ENCODE data around the gene SART1.
A peak's percentile ranks its signal among the peaks of the same experiment; 100 is the strongest.

SART1 gene

DNA sequence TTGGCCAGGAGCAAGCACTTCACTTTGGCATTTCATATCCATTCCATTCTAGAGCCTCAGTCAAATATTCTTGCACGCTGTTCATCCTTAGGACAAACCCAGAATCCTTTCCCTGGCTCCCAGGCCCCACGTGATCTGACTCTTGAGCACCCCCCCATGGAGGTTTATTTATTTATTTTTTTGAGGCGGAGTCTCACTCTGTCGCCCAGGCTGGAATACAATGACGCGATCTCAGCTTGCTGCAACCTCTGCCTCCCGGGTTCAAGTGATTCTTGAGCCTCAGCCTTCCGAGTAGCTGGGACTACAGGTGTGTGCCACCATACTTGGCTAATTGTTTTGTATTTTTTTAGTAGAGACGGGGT lies 29.0 kb upstream of the SART1 start:
- Histone ChIP-seq H3K27me3 (ENCODE audit: insufficient read depth, low read length) (no peaks in the 10 kb centered on the region), H3K27ac (ENCODE audit: low read depth, low read length) (no peak overlapping the region), H3K4me3 (ENCODE audit: low read depth, low read length) (no peak overlapping the region), H3K36me3 (ENCODE audit: insufficient read depth, low read length) (no peaks in the 10 kb centered on the region), H3K79me2 (ENCODE audit: control insufficient read depth, insufficient read depth, low read length, unreplicated experiment) (no peaks in the 10 kb centered on the region), H2AFZ (ENCODE audit: low read length, unreplicated experiment) (no peak overlapping the region), H3K4me1 (ENCODE audit: control insufficient read depth, insufficient read depth, low read length, unreplicated experiment) (peaks cover 7% of the 10 kb centered on the region)

GRCh38 chr11:65934014-65934413 lies 27.5 kb upstream of the SART1 start:
- no peaks in the 10 kb centered on the region for H3K27me3 ChIP-seq (ENCODE audit: insufficient read depth, low read length)
- H3K36me3 ChIP-seq (ENCODE audit: insufficient read depth, low read length), result no peaks in the 10 kb centered on the region
- no peak overlapping the region for H3K4me3 ChIP-seq (ENCODE audit: low read depth, low read length)
- H2AFZ ChIP-seq (ENCODE audit: low read length, unreplicated experiment), result no peak overlapping the region
- H3K27ac ChIP-seq (ENCODE audit: low read depth, low read length), result no peak overlapping the region
- no peaks in the 10 kb centered on the region for H3K4me1 ChIP-seq (ENCODE audit: control insufficient read depth, insufficient read depth, low read length, unreplicated experiment)
- no peaks in the 10 kb centered on the region for H3K79me2 ChIP-seq (ENCODE audit: control insufficient read depth, insufficient read depth, low read length, unreplicated experiment)

GRCh38 chr11:65937766-65938165 lies 23.8 kb upstream of the SART1 start:
- H2AFZ ChIP-seq (ENCODE audit: low read length, unreplicated experiment), result no peak overlapping the region
- no peaks in the 10 kb centered on the region for H3K36me3 ChIP-seq (ENCODE audit: insufficient read depth, low read length)
- H3K79me2 ChIP-seq (ENCODE audit: control insufficient read depth, insufficient read depth, low read length, unreplicated experiment), result no peaks in the 10 kb centered on the region
- H3K4me3 ChIP-seq (ENCODE audit: low read depth, low read length), result no peak overlapping the region
- H3K4me1 ChIP-seq (ENCODE audit: control insufficient read depth, insufficient read depth, low read length, unreplicated experiment), result peaks cover 12% of the 10 kb centered on the region
- no peak overlapping the region for H3K27ac ChIP-seq (ENCODE audit: low read depth, low read length)
- H3K27me3 ChIP-seq (ENCODE audit: insufficient read depth, low read length), result no peaks in the 10 kb centered on the region

DNA sequence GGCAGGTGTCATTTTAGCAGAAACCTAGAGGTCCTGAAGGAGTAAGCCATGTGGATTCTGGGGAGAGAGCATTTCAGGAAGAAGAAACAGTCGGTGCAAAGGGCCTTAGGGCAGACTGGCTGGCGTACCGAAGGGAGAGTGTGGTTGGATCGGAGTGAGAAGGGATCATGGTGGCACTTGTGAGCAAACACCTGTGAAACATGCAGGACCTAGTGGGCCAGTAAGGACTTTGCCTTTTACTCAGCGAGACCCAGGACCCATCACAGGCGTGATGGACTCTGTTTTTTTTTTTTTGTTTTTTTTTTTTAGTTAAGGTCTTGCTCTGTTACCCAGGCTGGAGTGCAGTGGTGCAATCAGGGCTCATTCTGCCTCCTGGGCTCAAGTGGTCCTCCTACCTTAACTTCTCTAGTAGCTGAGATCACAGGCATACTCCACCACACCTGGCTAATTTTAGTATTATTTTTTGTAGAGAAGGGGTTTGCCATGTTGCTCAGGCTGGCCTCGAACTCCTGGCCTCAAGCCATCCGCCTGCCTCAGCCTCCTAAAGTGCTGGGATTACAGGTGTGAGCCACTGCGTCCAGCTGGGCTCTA lies 19.7 kb upstream of the SART1 start:
- Histone ChIP-seq H3K4me1 (ENCODE audit: control insufficient read depth, insufficient read depth, low read length, unreplicated experiment) (peaks cover 12% of the 10 kb centered on the region), H3K4me3 (ENCODE audit: low read depth, low read length) (no peak overlapping the region; the same call in 1 of the 2 replicates), H2AFZ (ENCODE audit: low read length, unreplicated experiment) (peak overlapping the region; percentile 79), H3K27me3 (ENCODE audit: insufficient read depth, low read length) (no peaks in the 10 kb centered on the region), H3K27ac (ENCODE audit: low read depth, low read length) (peak overlapping the region; percentile 62), H3K36me3 (ENCODE audit: insufficient read depth, low read length) (no peaks in the 10 kb centered on the region), H3K79me2 (ENCODE audit: control insufficient read depth, insufficient read depth, low read length, unreplicated experiment) (no peaks in the 10 kb centered on the region)

DNA sequence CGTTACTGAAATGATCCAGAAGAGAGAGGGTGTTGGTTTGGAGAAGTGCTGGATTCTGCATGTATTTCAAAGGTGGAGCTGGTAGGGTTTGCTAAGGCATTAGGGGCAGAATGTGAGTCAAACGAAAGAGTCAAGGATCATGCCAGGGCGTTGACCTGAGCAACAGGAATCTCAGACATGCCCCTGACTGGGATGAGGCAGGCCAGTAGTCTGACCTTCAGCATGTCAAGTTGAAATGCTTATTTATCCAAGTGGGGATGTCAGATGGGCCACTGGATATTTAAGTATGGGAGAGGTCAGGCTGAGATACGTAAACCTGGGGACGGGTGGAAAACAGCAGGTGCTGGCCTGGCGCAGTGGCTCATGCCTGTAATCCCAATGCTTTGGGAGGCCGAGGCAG lies 19.0 kb upstream of the SART1 start:
- Histone ChIP-seq H3K27ac (ENCODE audit: low read depth, low read length) (no peak overlapping the region), H3K79me2 (ENCODE audit: control insufficient read depth, insufficient read depth, low read length, unreplicated experiment) (no peaks in the 10 kb centered on the region), H3K4me1 (ENCODE audit: control insufficient read depth, insufficient read depth, low read length, unreplicated experiment) (peaks cover 12% of the 10 kb centered on the region), H3K27me3 (ENCODE audit: insufficient read depth, low read length) (no peaks in the 10 kb centered on the region), H3K36me3 (ENCODE audit: insufficient read depth, low read length) (no peaks in the 10 kb centered on the region), H3K4me3 (ENCODE audit: low read depth, low read length) (no peak overlapping the region), H2AFZ (ENCODE audit: low read length, unreplicated experiment) (no peak overlapping the region)

GRCh38 chr11:65944191-65944590 lies 17.3 kb upstream of the SART1 start:
- Histone ChIP-seq H3K27ac (ENCODE audit: low read depth, low read length) (no peak overlapping the region), H3K27me3 (ENCODE audit: insufficient read depth, low read length) (no peaks in the 10 kb centered on the region), H3K4me1 (ENCODE audit: control insufficient read depth, insufficient read depth, low read length, unreplicated experiment) (peaks cover 12% of the 10 kb centered on the region), H3K79me2 (ENCODE audit: control insufficient read depth, insufficient read depth, low read length, unreplicated experiment) (no peaks in the 10 kb centered on the region), H2AFZ (ENCODE audit: low read length, unreplicated experiment) (no peak overlapping the region), H3K36me3 (ENCODE audit: insufficient read depth, low read length) (no peaks in the 10 kb centered on the region), H3K4me3 (ENCODE audit: low read depth, low read length) (no peak overlapping the region)

DNA sequence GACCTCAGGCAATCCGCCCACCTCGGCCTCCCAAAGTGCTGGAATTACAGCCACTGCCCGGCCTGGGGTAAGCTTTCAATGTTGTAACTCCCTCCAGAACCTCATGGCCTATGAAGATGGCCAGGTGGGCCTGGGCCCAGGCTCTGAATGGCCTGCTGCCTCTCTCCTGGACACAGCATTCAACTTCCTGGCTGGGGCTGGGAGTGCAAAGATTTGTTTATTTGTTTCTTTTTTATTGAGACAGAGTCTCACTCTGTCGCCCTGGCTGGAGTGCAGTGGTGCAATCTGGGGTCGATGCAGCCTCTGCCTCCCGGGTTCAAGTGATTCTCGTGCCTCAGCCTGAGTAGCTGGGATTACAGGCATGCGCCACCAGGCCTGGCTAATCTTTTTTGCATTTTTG lies 16.8 kb upstream of the SART1 start:
- H2AFZ ChIP-seq (ENCODE audit: low read length, unreplicated experiment), result no peak overlapping the region
- no peaks in the 10 kb centered on the region for H3K79me2 ChIP-seq (ENCODE audit: control insufficient read depth, insufficient read depth, low read length, unreplicated experiment)
- H3K27ac ChIP-seq (ENCODE audit: low read depth, low read length), result no peak overlapping the region
- H3K4me1 ChIP-seq (ENCODE audit: control insufficient read depth, insufficient read depth, low read length, unreplicated experiment), result peaks cover 12% of the 10 kb centered on the region
- no peak overlapping the region for H3K4me3 ChIP-seq (ENCODE audit: low read depth, low read length)
- H3K27me3 ChIP-seq (ENCODE audit: insufficient read depth, low read length), result no peaks in the 10 kb centered on the region
- no peaks in the 10 kb centered on the region for H3K36me3 ChIP-seq (ENCODE audit: insufficient read depth, low read length)

- no peaks in the 10 kb centered on the region for H3K27me3 ChIP-seq (ENCODE audit: insufficient read depth, low read length)
- no peak within 1 kb of the TSS for H3K27ac ChIP-seq (ENCODE audit: low read depth, low read length)
- H3K36me3 ChIP-seq (ENCODE audit: insufficient read depth, low read length), result no peaks in the 10 kb centered on the region
- H2AFZ ChIP-seq (ENCODE audit: low read length, unreplicated experiment), result no peak within 1 kb of the TSS
- H3K79me2 ChIP-seq (ENCODE audit: control insufficient read depth, insufficient read depth, low read length, unreplicated experiment), result no peaks in the 10 kb centered on the region
- no peak within 1 kb of the TSS for H3K4me3 ChIP-seq (ENCODE audit: low read depth, low read length)
- peaks cover 12% of the 10 kb centered on the region for H3K4me1 ChIP-seq (ENCODE audit: control insufficient read depth, insufficient read depth, low read length, unreplicated experiment)
These were observed 16.1 kb upstream of the SART1 start, which contains the start of gene TSGA10IP for GRCh38 chr11:65945430-65945911. TSS of gene TSGA10IP (plus strand) at chr11:65945480. CDS start at chr11:65945676, 196 bp downstream.

DNA sequence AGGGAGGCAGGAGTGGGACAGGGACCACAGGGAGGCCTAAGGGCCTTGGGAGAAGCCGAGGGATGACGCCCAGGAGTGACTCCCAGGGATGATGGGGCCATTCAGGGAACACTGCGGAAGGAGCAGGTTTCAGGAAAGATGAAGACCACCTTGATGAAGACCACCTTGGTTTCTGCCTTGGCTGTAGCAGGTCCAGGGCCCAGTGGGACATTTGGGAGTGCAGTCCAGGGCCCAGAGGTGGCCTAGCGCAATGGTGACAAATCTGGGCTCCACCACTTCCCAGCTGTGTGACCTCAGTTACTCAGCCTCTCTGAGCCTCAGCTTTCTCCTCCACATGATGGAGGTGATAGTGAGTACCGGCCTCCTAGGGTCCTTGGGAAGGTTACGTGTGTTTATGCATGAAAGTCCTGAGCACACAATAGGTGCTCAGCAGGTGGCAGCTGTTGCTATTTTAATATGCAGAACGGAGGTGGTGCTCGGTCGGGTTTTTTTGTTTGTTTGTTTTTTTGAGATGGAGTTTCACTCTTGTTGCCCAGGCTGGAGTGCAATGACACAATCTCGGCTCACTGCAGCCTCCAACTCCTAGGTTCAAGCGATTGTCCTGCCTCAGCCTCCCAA lies 15.5 kb upstream of the SART1 start:
- Histone ChIP-seq H3K4me1 (ENCODE audit: control insufficient read depth, insufficient read depth, low read length, unreplicated experiment) (peaks cover 9% of the 10 kb centered on the region), H3K36me3 (ENCODE audit: insufficient read depth, low read length) (no peaks in the 10 kb centered on the region), H3K79me2 (ENCODE audit: control insufficient read depth, insufficient read depth, low read length, unreplicated experiment) (no peaks in the 10 kb centered on the region), H2AFZ (ENCODE audit: low read length, unreplicated experiment) (no peak overlapping the region), H3K27me3 (ENCODE audit: insufficient read depth, low read length) (no peaks in the 10 kb centered on the region), H3K27ac (ENCODE audit: low read depth, low read length) (no peak overlapping the region), H3K4me3 (ENCODE audit: low read depth, low read length) (no peak overlapping the region)

GRCh38 chr11:65946655-65947054 lies 14.9 kb upstream of the SART1 start:
- Histone ChIP-seq H3K4me3 (ENCODE audit: low read depth, low read length) (no peak overlapping the region), H2AFZ (ENCODE audit: low read length, unreplicated experiment) (no peak overlapping the region), H3K27ac (ENCODE audit: low read depth, low read length) (no peak overlapping the region), H3K36me3 (ENCODE audit: insufficient read depth, low read length) (no peaks in the 10 kb centered on the region), H3K27me3 (ENCODE audit: insufficient read depth, low read length) (no peaks in the 10 kb centered on the region), H3K4me1 (ENCODE audit: control insufficient read depth, insufficient read depth, low read length, unreplicated experiment) (peaks cover 3% of the 10 kb centered on the region), H3K79me2 (ENCODE audit: control insufficient read depth, insufficient read depth, low read length, unreplicated experiment) (no peaks in the 10 kb centered on the region)

DNA sequence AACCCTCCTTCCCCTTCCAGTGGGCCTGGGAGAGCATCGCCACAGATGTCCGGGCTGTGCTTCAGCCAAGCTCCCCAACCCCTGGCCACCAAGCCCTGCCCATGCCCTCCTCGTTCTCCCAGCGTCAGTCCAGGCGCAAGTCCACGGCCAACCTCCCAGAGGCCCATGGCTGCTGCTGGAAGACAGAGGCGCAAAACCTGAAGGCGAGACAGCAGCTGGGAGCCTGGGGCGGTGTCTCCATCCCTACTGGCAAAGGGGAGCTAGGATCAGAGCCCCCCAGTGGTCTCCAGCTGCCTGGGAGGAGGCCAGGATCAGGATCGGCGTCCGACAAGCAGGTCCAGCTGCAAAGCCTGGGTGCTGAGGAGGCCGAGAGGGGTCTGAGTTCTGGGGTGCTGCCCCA lies 14.4 kb upstream of the SART1 start:
- Histone ChIP-seq H3K27ac (ENCODE audit: low read depth, low read length) (no peak overlapping the region), H3K4me3 (ENCODE audit: low read depth, low read length) (no peak overlapping the region), H2AFZ (ENCODE audit: low read length, unreplicated experiment) (no peak overlapping the region), H3K36me3 (ENCODE audit: insufficient read depth, low read length) (no peaks in the 10 kb centered on the region), H3K79me2 (ENCODE audit: control insufficient read depth, insufficient read depth, low read length, unreplicated experiment) (no peaks in the 10 kb centered on the region), H3K4me1 (ENCODE audit: control insufficient read depth, insufficient read depth, low read length, unreplicated experiment) (no peaks in the 10 kb centered on the region), H3K27me3 (ENCODE audit: insufficient read depth, low read length) (no peaks in the 10 kb centered on the region)

Measured in ACC112 (cell line).